HG03520 (cell line): ENCODE results near the gene ANKRD24.
"Not testable (repeated sequence)": the region's sequence is repeated elsewhere in the genome, so short reads cannot be mapped to it uniquely, and the experiment has no call there.

Experiments
- ATAC-seq: cut with Tn5 transposase; IDR thresholded peaks from one replicate; pipeline ENCODE4 v1.9.1; 2021; ENCODE audit warnings: mild to moderate bottlenecking, moderate library complexity; ENCODE audit not compliant: unreplicated experiment

The ANKRD24 gene

DNA sequence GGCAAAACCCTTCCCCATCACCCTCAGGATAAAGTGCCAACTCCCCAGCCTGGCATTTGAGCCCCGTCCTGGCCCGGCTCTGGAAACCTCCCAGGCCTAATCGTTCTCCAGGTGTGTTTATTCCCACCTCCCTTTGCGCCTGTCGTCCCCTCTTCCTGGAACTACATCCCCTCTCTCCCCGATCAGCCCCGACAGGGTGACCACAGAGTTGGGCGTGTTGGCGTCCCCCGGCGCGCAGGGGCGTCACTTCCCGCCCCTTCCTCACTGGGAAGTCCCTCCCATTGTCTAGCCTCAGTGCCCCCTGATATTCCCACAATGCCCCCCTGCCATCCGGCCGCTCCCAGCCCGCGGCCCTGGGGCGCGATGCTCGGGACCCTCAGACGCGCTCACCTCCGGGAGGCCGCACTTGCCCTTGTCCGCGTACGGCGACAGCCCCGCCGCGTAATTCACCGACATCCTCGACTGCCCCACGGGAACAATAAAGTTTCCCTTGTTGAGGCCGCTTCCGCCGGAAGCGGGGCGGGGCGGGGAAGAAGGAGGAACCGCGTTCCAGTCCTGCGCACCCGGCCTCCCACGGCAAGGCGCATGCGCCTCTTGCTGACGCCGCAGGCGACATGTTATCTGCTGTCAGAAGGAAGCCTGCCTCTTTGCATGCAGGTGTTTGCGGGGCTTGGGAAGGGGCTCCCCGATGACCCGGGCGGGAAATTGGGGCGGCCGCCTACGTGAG, at the start of gene ANKRD24, which contains the start of gene SIRT6:
ANKRD24 (plus strand) TSS at position 606 of the 727 bp plus-strand sequence. CDS start 3,737 bp downstream, outside the sequence.
SIRT6 (minus strand) TSS at position 480 of the 727 bp plus-strand sequence; CDS start at position 456, 24 bp downstream.
- no peak for ATAC-seq

DNA sequence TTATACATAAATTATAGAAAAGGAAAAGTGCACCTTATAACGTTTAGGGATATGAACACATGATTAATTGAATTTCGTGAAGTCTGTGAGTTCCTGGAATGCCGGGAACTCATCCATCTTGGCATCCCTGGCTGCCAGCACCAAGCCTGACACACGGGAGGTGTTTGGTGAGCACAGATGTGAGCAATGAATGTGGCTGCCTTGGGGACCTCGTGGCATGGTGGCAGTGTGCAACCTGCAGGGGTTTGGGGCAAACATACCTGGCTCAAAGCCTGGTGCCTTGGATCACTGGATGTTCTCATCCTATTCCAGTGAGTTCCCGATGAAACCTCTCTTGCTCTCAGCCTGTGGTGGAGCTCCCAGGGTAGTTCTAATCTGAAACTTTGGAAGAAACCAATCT, 48.1 kb upstream of the ANKRD24 start:
- no peak for ATAC-seq

DNA sequence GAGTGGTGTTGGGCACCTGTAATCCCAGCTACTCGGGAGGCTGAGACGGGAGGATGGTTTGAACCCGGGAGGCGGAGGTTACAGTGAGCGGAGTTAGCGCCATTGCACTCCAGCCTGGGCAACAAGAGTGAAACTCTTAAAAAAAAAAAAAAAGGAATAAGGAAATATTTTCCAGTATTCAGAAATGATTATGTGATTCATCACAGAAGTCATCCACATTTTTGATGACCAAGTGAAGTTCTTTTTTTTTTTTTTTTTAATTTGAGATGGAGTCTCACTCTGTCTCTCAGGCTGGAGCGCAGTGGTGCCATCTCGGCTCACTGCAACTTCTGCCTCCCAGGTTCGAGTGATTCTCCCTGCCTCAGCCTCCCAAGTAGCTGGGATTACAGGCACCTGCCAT, 47.1 kb upstream of the ANKRD24 start:
- not testable (repeated sequence) for ATAC-seq

DNA sequence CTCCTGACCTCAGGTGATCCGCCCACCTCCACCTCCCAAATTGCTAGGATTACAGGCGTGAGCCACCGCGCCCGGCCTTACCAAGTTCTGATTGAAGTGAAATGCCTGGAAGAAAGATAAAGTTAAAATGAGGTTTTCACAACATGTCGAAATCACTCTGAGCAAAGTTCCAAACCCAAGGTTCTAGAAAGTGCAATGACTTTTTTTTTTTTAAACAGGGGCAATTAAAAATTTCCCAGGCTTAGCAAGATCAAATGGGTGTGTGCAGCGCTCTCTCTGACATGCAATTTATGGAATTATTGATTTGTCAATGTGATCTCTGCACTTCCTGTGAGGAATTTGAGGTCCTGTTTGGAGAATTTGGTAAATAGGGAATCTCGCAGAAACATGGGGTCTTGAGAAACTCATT, 45.8 kb upstream of the ANKRD24 start:
- ATAC-seq: no peak

DNA sequence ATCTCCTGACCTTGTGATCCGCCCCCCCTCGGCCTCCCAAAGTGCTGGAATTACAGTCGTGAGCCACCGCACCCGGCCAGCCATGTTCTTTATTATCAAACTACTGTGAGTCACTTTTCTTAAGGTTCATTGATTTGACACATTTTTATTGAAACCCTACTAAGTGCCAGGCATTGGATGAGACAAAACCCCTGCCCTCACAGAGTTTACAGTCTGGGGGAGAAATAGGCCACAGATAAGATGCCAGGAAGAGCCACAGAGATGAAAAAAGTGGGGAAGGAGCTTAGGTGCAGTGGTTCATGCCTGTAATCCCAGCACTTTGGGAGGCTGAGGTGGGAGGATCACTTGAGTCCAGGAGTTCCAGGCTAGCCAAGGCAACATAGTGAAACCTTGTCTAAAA, 44.0 kb upstream of the ANKRD24 start:
- ATAC-seq: no peak

DNA sequence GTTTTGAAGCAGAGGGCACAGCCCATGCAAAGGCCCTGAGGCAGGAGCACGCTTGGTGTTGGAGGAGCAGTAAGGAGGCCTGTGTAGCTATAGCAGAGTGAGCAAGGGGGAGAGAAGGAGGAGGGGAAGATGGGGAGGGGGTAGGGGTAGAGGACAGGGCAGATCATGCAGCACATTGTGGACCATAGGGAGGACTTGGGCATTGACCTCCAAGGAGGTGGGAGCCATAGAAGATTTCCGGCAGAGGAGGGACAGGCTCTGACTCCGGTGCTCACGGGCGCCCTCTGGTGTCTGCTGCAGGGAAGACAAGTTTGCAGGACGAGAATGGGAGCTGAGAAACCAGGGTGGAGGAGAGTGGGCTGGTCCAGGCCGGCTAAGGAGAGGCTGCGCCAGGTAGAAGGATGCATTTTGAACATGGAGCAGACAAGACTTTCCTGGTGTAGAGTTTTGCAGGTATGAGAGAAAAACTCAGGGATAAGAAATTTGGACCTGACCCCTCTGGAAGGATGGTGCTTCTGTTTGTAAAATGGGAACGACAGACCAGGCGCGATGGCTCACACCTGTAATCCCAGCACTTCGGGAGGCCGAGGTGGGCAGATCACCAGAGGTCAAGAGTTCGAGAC, 42.8 kb upstream of the ANKRD24 start:
- no peak for ATAC-seq

DNA sequence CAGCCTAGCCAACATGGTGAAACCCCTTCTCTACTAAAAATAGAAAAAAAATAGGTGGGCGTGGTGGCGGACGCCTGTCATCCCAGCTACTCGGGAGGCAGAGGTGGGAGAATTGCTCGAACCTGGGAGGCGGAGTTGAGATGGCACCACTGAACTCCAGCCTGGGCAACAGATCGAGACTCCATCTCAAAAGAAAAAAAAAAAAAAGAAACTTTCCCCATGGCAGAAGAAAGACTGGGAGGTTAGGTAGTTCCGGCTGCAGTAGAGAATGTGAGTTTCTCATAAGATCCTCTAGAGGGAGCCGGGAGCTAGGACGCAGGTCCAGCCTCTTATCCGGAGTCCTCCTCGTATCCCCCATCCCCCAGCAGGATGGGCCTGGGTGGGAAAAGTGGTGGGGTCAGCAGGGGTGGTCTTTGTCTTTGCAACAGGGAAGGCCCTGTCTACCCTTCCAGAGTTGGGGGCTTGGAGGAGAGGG, 42.2 kb upstream of the ANKRD24 start:
- ATAC-seq: no peak

DNA sequence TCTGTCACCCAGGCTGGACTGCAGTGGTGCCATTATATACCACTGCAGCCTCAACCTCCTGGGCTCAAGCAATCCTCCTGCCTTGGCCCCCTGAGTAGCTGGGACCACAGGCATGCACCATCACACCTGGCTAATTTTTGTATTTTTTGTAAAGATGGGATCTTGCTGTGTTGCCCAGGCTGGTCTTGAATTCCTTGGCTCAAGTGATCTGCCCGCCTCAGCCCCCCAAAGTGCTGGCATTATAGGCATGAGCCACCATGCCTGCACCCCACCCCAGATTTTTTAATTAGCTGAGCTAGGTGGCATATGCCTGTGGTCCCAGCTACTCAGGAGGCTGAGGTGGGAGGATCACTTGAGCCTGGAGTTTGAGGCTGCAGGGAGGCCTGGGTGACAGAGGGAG, 39.6 kb upstream of the ANKRD24 start:
- ATAC-seq: not testable (repeated sequence)

DNA sequence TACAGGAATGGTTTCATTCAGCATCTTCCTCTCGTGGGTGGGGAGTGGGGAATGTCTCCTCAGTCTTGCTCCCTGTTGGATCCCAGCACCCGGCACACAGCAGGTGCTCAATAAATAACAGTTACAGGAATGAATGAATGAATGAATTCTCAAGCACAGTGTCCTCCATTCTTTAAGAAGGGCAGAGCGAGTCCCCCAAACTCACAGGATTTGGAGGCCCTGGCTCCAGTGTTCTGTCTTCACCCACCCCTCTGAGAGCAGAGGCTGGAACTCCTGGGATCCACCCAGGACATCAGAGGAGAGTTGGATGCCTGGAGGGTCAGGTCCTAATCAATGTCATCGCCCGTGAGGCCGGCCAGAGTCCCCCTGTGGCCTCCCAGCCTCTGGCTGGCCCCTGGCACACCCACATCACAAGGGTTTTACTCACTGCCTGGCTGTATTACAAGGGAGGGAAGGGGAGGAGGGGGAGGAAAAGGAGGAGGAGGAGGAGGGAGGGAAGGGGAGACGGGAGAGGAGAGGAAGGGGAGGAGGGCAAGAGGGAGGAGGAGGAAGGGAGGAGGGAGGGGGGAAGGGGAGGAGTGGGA, 37.7 kb upstream of the ANKRD24 start:
- ATAC-seq: no peak

DNA sequence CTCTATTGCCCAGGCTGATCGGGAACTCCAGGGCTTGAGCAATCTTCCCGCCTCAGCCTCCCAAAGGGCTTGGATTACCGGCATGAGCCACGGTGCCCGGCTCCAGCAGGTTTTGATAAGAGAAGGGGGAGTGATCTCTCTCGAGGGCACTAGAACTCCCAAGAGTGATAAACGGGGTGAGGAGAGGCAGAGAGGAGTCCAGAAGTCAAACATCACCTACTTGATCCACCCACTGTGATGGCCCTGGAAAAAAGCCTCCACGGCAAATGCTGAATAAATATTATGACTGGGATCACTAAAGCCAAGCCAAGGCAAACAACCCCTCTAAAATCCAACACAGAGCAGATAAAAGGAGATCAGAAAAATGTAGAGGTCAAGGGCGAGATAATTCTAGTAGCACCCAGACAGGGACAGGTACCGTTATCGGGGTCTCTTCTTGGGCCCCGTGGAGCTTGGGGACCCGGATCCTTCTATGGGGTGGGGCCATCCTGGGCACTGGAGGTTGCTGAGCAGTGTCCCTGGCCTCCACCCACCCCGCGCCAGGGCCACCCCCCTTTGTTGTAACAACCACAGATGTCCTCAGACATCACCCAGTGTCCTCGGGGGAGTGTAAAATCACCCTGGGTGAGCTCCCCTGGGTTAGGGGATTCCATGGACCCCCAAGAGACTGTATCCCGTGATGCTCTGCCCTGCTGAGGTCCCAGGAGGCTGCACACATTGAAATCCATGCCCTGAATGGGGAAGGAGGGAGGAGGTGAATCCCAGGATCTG, 32.8 kb upstream of the ANKRD24 start:
- no peak for ATAC-seq

DNA sequence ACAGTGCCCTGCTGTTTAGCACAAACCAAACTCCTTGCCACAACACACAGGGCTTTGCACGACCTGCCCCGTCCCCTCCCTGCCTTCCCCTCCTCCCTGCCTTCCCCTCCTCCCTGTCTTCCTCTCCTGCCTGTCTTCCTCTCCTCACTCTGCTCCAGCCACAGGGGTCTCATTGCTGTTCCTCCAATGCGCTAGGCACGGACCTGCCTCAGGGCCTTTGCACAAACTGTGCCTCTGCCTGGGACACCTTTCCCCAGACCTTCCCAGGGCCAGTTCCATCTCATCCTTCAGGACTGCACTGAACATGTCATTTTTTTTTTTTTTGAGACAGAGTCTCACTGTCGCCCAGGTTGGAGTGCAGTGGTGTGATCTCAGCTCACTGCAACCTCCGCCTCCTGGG, 30.9 kb upstream of the ANKRD24 start:
- ATAC-seq: no peak

DNA sequence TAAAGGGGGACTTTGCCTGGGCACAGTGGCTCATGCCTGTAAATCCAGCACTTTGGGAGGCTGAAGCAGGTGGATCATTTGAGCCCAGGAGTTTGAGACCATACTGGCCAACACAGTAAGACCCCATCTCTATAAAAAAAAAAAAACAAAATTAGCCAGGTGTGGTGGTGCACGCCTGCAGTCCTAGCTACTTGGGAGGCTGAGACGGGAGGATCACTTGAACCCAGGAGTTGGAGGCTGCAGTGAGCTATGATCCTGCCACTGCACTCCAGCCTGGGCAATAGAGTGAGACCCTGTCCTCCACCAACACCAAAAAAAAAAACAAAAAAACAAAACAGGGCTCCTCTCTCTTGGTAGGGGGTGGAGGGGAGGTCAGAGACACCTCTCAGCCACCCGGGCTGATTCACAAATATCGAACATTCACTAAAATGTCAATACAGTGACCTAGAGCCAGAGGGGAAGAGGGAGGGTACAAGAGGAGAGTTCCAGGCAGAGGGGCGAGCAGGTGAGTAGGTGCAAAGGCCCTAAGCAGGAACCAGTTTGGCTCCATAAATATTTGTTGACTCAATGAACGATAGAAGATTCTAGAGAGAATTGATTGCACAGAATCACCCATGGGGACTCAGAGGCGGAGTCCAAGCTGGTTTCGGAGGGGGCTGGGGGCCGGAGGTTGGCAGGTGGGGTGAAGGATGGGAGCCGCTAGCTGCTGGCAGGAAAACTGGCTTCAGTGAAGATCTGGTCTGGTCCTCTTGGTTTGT, 30.1 kb upstream of the ANKRD24 start:
- ATAC-seq: no peak

DNA sequence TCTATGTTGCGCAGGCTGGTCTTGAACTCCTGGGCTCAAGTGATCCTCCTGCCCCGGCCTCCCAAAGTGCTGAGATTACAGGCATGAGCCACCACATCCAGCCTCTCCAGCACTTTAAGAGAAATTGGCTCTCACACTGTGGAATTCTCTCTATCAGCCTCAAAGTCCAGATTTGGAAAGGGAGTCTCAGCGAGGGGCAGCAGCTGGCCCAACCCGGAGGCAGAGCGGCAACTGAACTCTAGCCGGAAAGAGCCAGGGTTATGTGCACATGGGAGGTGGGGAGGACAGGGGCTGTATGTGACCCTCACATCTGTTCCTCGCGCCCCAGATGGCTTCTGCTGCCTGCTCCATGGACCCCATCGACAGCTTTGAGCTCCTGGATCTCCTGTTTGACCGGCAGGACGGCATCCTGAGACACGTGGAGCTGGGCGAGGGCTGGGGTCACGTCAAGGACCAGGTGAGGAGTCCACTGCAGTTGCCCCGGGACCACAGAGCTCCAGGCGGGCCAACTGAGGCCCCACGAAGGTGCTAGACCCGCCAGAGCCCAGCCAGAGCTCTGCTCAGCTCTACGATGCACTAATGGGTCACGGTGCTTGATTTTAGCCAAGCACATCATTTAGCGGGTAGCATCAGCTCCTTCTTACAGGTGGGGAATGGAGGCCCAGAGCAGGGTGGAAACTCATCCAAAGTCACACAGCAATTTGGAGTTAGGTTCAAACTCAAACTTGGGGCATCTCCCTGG, 27.7 kb upstream of the ANKRD24 start:
- no peak for ATAC-seq

DNA sequence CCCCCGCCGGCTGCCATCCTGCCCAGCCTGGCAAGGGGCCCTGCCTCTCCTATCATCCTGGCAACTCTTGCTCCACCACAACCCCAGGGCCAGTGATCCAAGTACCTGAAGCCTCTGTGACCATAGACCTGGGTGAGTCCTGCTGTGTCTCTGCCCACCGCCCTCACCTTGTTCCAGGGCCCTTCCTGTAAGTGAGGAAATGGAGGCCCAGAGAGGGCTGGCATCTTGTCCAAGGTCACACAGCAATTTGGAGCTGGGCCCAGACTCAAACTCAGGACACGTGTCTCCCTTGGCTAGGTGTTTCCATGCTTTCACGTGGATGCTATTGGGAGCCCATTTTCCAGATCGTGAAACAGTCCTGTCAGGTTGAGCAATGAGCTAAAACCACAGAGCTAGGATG, 25.3 kb upstream of the ANKRD24 start:
- no peak for ATAC-seq

DNA sequence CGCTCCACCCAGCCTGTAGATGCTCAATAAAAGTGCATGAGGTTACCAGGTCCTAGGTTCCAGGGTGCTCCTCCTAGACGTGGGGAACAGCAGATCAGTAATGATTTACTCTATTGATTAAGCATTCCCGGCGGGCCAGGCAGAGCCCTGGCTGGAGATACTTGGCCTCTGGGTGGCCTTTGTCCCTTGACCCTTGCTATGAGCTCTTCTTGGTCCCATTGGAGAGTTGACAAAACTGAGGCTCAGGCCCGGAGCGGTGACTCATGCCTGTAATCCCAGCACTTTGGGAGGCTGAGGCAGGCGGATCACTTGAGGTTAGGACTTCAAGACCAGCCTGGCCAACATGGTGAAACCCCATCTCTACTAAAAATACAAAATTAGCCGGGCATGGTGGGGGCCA, 24.5 kb upstream of the ANKRD24 start:
- ATAC-seq: not testable (repeated sequence)

DNA sequence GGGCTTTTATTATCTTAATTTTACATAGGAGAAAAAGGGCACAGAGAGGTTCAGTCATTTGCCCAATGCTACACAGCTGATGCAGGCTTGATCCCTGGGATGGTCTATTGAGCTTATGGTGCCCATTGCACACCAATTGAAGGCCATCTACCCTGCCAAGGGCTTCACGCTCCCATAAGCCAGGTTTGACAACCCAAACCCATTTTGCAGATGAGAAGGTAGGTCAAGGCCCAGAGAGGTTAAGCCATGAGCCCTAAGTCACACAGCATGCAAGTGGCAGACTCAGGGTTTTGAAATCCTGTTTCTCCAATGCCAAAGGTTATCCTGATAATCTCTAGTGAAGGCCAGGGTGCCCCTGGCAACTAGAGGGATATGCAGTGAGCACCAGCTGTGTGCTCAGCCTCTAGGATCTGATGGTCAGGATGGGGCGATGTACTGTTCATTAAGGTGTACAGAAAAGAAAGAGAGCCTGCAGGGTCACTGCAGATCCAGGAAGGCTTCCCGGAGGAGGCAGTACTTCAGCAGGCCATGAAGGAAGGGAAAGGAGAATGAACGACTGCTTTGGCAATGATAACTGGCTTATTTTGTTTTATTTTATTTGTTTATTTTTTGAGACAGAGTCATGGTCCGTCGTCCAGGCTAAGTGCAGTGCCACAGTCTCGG, 20.9 kb upstream of the ANKRD24 start:
- no peak for ATAC-seq

DNA sequence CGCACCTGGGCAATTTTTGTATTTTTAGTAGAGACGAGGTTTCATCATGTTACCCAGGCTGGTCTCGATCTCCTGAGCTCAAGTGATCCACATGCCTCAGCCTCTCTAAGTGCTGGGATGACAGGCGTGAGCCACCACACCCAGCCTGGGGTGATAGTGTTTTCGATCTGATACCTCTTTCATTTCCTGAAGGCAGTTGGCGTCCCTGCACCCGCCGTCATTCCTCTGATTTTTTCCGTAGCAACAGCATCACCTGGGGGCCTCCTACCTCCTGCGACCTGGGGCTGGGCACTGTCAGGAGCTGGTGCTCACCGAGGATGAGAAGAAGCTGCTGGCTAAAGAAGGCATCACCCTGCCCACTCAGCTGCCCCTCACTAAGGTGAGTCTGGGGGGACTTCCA, 18.2 kb upstream of the ANKRD24 start:
- no peak for ATAC-seq

DNA sequence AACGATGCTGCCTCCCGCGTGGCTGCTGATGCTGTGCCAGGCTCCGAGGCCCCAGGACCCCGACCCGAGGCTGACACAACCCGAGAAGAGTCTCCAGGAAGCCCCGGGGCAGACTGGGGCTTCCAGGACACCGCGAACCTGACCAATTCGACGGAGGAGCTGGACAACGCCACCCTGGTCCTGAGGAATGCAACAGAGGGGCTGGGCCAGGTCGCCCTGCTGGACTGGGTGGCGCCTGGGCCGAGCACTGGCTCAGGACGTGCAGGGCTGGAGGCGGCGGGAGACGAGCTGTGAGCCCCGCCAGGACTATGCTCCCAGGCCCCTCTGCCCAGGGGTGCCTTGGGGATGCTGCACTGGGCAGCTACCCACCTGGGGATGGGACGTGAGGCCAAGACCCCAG, 10.8 kb upstream of the ANKRD24 start:
- no peak for ATAC-seq

DNA sequence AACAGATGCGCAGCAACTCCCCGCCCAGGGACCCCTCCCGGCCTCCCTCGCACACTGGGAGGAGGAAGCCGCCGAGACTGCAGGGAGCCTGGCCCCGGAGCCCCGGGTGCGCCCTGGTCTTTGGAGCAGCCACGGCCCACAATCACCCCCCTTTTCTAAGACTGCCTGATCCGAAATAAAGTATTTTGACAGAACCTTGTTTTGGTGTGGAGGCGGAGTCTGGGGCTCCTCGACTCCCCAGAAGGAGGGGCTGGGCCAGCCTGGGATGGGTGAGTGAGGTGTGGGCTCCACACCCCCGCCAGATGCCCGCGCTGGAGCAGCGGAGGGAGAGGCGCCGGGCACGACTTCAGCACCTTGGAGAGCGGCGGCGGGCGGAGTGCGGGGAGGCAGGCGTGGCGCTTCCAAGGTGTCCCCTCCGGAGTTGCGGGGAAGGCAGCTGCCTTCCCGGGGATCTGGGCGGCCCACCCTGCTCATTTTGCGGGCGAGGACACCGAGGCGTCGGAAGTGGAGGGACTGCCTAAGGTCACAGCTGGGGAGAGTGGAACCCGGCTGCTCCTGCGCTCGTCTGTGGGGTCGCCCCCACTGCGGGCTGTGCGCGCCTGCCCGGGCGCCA, 9.5 kb upstream of the ANKRD24 start:
- ATAC-seq: no peak
